ENCODE data around the gene ISG15. TPM values are rescaled to one million over a fixed set of nuclear protein-coding genes. Genes with fewer than 3 reads are reported as not detected.
A peak's percentile ranks its signal among the peaks of the same experiment; 100 is the strongest.

Gene ISG15
- polyA plus RNA-seq, 1 of the 3 experiments (the other 2 are of a cell fraction), result 28.6 TPM

DNA sequence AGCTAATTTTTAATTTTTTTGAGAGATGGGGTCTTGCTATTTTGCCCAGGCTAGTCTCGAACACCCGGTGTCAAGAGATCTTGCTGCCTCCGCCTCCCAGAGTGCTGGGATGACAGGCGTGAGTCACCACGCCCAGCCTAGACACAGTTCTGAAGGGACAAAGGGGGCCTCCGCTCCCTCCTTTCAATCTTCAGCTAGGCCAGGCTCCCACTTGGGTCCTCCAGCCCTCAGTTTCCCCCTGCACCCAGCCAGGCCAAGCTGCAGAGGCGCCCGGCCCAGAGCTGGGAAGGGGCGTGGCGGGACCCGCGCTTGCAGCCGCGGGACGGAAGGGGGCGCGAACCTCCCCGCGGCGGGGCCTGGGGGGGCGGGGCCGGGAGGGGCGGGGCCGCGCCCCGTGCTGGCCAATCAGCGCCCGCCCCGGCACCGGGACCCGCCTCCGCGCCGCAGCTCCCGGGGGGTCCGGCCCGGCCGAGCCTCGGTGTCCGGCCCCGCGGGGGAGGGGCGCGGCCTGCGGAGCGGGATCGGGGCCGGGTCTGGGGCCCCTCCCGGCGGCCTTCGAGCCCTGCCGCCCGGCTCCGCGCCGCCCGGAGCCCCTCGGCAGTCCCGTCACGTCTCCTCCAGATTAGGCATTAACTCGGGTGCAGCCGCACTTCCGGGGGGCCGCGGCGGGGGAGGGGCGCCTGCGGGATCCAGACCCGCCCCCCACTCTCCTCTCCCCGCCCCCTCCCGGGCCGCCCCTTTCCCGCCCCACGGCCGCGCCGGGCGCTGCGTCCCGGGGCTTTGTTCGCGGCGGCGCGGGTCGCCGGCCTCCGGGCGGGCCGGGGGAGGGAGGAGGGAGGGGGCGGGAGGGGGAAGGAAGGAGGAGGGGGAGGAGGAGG, 6.1 kb downstream of the ISG15 start:
- no peaks in the 10 kb centered on the region for H3K27me3 ChIP-seq (ENCODE audit: insufficient read depth)
- 16% methylated on average over 6 of the region's 91 CpGs for WGBS (ENCODE audit: low lambda C conversion rate)
- H3K4me2 ChIP-seq, result no peak overlapping the region
- peak; percentile 99 for DNase-seq
- H2AFZ ChIP-seq (ENCODE audit: low read depth), result no peak overlapping the region
- H3K4me1 ChIP-seq (ENCODE audit: control insufficient read depth in 1 of 2, insufficient read depth in 2 of 2, low read depth in 1 of 2, low read length in 1 of 2), result peaks cover 0 to 10% of the 10 kb centered on the region in 2 experiments; a peak in 1 of 4 replicates
- H4K20me1 ChIP-seq (ENCODE audit: insufficient read depth), result no peaks in the 10 kb centered on the region
- H3F3A ChIP-seq (replicated peaks; ENCODE audit: insufficient read depth), result no peaks in the 10 kb centered on the region
- ChIA-PET CTCF (interaction anchor here (0.6 to 6.0 kb wide), 19 partner anchors 9 to 103 kb away, joined by 3 to 46 read pairs (median 4); partner anchors contain the start of gene PERM1), POLR2A (interaction anchor here (0.6 to 1.4 kb wide), 2 partner anchors 14 to 26 kb away, joined by 5 to 6 read pairs; no protein-coding TSS in a partner anchor)
- peak overlapping the region in 1 of 2 experiments; percentile 50; a peak in 2 of 4 replicates for H3K4me3 ChIP-seq (ENCODE audit: low read depth in 2 of 2, low read length in 1 of 2)
- no peaks in the 10 kb centered on the region for H3K9me2 ChIP-seq
- no peaks in the 10 kb centered on the region for H3K79me2 ChIP-seq (ENCODE audit: insufficient read depth)
- H3K36me3 ChIP-seq (replicated peaks in 1 of 2; ENCODE audit: control insufficient read depth in 1 of 2, insufficient read depth in 2 of 2, low read length in 1 of 2), result peaks cover 0 to 4% of the 10 kb centered on the region in 2 experiments
- no peaks in the 10 kb centered on the region for H3K9me3 ChIP-seq
- no peak overlapping the region for H3K9ac ChIP-seq
- peak overlapping the region in 1 of 2 experiments; percentile 81; a peak in 2 of 4 replicates for H3K27ac ChIP-seq (ENCODE audit: low read depth in 2 of 2, low read length in 1 of 2)
- TF ChIP-seq, protein P1, sequence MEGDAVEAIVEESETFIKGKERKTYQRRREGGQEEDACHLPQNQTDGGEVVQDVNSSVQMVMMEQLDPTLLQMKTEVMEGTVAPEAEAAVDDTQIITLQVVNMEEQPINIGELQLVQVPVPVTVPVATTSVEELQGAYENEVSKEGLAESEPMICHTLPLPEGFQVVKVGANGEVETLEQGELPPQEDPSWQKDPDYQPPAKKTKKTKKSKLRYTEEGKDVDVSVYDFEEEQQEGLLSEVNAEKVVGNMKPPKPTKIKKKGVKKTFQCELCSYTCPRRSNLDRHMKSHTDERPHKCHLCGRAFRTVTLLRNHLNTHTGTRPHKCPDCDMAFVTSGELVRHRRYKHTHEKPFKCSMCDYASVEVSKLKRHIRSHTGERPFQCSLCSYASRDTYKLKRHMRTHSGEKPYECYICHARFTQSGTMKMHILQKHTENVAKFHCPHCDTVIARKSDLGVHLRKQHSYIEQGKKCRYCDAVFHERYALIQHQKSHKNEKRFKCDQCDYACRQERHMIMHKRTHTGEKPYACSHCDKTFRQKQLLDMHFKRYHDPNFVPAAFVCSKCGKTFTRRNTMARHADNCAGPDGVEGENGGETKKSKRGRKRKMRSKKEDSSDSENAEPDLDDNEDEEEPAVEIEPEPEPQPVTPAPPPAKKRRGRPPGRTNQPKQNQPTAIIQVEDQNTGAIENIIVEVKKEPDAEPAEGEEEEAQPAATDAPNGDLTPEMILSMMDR (IDR thresholded peaks at IDR 0.05), result peak; percentile 44
- TF ChIP-seq FOXM1 (IDR thresholded peaks at IDR 0.05; ENCODE audit: low read depth) (no peak), SMC3 (IDR thresholded peaks at IDR 0.05; ENCODE audit: low read depth, low read length) (peak; percentile 15; the same call in 1 of the 2 replicates), ELF1 (IDR thresholded peaks at IDR 0.05) (no peak)

DNA sequence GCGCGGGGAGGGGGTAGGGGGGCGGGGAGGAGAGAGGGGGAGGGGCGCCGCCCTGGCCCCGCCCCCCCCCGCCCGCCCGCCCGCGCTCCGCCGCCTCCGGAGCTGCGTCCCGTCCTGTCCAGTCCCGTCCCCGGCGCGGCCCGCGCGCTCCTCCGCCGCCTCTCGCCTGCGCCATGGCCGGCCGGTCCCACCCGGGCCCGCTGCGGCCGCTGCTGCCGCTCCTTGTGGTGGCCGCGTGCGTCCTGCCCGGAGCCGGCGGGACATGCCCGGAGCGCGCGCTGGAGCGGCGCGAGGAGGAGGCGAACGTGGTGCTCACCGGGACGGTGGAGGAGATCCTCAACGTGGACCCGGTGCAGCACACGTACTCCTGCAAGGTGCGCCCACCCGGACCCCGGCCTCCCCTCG, 6.7 kb downstream of the ISG15 start, which contains the start of gene AGRN:
Gene AGRN, plus strand, starts transcription at position 121 of the 405 bp plus-strand sequence. Its CDS starts 53 bp downstream, at position 174.
- H3K9ac ChIP-seq, result no peak within 1 kb of the TSS; the same call in 1 of the 2 replicates
- peaks cover 0 to 4% of the 10 kb centered on the region in 2 experiments for H3K36me3 ChIP-seq (replicated peaks in 1 of 2; ENCODE audit: control insufficient read depth in 1 of 2, insufficient read depth in 2 of 2, low read length in 1 of 2)
- TF ChIP-seq FOXJ3 (CRISPR knock-in tag; IDR thresholded peaks at IDR 0.05) (no peak), MXI1 (IDR thresholded peaks at IDR 0.05; ENCODE audit: low read depth, low read length) (peak; percentile 17; the same call in 1 of the 2 replicates), RXRA (IDR thresholded peaks at IDR 0.05; ENCODE audit: borderline replicate concordance, low read depth) (no peak)
- H3F3A ChIP-seq (replicated peaks; ENCODE audit: insufficient read depth), result no peaks in the 10 kb centered on the region
- peaks cover 0 to 10% of the 10 kb centered on the region in 2 experiments; a peak in 1 of 4 replicates for H3K4me1 ChIP-seq (ENCODE audit: control insufficient read depth in 1 of 2, insufficient read depth in 2 of 2, low read depth in 1 of 2, low read length in 1 of 2)
- WGBS (ENCODE audit: low lambda C conversion rate), result no CpG with 5 or more reads among the region's 58 CpGs
- H4K20me1 ChIP-seq (ENCODE audit: insufficient read depth), result no peaks in the 10 kb centered on the region
- H3K27ac ChIP-seq (ENCODE audit: low read depth in 2 of 2, low read length in 1 of 2), result peak within 1 kb of the TSS in 1 of 2 experiments; percentile 81; a peak in 2 of 4 replicates
- H3K27me3 ChIP-seq (ENCODE audit: insufficient read depth), result no peaks in the 10 kb centered on the region
- no peaks in the 10 kb centered on the region for H3K79me2 ChIP-seq (ENCODE audit: insufficient read depth)
- peak within 1 kb of the TSS; percentile 82; the same call in 1 of the 2 replicates for H3K4me2 ChIP-seq
- no peaks in the 10 kb centered on the region for H3K9me2 ChIP-seq
- peak within 1 kb of the TSS; percentile 56 to 73 for H3K4me3 ChIP-seq (ENCODE audit: low read depth in 2 of 2, low read length in 1 of 2)
- no peak within 1 kb of the TSS for H2AFZ ChIP-seq (ENCODE audit: low read depth)
- POLR2A ChIA-PET, result interaction anchor here (1.4 kb wide), 1 partner anchor 15 kb away, joined by 5 read pairs; no protein-coding TSS in a partner anchor
- no peaks in the 10 kb centered on the region for H3K9me3 ChIP-seq
- peak; percentile 92 for DNase-seq
- CTCF ChIA-PET, result interaction anchor here (0.6 to 6.0 kb wide), 11 partner anchors 12 to 102 kb away, joined by 3 to 46 read pairs (median 4); no protein-coding TSS in a partner anchor
